Stimulated activated CD4-positive, alpha-beta T cell treated with anti-CD3 and anti-CD28 coated beads, Interleukin-12 subunit alpha, Interleukin-12 subunit beta, amount 100 ng/mL, for 4 hours (primary cell): Measurements from ENCODE around the gene AP3B2.
A peak's percentile ranks its signal among the peaks of the same experiment; 100 is the strongest.
"Not testable (repeated sequence)": the region's sequence is repeated elsewhere in the genome, so short reads cannot be mapped to it uniquely, and the experiment has no call there.

Source experiments
- DNase-seq: peaks from one replicate; pipeline ENCODE4 v3.0.0-alpha.2; 2020

AP3B2 gene, protein sequence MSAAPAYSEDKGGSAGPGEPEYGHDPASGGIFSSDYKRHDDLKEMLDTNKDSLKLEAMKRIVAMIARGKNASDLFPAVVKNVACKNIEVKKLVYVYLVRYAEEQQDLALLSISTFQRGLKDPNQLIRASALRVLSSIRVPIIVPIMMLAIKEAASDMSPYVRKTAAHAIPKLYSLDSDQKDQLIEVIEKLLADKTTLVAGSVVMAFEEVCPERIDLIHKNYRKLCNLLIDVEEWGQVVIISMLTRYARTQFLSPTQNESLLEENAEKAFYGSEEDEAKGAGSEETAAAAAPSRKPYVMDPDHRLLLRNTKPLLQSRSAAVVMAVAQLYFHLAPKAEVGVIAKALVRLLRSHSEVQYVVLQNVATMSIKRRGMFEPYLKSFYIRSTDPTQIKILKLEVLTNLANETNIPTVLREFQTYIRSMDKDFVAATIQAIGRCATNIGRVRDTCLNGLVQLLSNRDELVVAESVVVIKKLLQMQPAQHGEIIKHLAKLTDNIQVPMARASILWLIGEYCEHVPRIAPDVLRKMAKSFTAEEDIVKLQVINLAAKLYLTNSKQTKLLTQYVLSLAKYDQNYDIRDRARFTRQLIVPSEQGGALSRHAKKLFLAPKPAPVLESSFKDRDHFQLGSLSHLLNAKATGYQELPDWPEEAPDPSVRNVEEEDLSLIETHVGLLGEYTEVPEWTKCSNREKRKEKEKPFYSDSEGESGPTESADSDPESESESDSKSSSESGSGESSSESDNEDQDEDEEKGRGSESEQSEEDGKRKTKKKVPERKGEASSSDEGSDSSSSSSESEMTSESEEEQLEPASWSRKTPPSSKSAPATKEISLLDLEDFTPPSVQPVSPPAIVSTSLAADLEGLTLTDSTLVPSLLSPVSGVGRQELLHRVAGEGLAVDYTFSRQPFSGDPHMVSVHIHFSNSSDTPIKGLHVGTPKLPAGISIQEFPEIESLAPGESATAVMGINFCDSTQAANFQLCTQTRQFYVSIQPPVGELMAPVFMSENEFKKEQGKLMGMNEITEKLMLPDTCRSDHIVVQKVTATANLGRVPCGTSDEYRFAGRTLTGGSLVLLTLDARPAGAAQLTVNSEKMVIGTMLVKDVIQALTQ

DNA sequence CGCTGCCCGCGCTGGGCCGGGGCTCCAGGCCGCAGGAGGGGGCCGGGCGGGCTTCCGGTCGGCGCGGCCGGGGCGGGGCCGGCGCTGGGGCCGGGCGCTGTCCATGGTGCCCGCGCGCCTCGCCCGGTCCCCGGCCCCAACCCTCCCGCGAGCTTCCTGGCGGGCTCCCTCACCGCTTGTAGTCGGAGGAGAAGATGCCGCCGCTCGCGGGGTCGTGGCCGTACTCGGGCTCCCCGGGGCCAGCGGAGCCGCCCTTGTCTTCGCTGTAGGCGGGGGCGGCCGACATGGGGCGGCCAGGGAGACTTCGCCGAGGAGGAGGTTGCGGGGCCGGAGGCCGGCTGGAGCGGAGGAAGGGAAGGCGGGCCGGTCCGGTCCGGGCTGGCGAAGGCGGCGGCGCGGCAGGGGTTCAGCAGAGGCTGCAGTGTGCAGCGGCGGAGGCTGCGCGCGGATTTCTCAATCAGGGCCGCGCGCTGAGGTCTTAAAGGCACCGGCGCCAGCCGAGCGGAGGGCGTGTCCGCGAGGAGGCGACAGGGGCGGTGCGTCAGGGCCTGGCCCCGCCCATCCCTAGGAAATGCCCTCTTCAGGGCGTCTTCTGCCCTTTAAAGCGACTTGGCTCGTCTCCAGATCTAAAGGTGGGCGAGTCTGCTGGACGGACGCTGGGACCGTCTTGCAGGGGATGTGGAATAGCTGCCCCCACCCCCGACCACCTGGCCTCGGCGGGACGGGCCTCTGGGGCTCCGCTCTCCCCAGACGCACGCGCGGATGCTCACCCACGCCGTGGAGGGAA lies at the start of gene AP3B2:
Gene AP3B2, minus strand, starts transcription at position 455 of the 787 bp plus-strand sequence. Its CDS starts 169 bp downstream, at position 286.
- DNase-seq: peak; percentile 70

DNA sequence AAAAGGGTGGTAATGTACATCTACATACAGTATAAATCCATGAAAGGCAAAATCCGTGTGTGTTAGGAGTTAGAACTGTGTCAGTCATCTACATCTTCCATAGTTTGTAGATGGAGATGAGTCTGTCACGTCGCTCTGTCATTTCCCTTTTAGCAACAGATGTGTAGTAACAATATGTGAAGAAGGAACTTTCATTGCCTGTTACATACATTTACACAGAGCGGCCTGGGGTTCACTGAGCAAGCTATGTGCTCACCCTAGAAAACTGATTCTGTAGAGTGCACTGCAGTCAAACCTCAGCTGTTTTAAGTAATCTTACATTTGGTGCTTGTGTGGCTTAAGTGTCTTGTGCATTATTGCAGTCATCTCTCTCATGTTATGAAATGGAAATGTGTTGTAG lies 41.6 kb upstream of the AP3B2 start:
- DNase-seq: no peak

DNA sequence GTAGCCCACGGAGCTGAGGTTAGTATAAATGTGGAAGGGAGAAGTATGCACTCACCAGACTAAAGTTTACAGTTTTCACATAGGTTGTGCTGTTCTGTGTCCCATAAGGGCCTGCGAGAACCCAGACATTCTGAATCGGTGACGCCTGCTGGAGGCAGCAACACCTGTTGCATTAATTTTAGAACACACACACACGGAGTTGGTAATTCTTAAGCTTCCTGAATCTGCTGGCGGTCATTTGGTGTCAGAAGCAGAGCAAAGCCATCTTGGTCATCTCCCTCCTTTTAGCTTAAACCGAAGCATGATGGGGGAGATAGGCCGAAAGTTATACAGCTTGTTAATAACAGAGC lies 41.1 kb upstream of the AP3B2 start:
- DNase-seq: no peak

DNA sequence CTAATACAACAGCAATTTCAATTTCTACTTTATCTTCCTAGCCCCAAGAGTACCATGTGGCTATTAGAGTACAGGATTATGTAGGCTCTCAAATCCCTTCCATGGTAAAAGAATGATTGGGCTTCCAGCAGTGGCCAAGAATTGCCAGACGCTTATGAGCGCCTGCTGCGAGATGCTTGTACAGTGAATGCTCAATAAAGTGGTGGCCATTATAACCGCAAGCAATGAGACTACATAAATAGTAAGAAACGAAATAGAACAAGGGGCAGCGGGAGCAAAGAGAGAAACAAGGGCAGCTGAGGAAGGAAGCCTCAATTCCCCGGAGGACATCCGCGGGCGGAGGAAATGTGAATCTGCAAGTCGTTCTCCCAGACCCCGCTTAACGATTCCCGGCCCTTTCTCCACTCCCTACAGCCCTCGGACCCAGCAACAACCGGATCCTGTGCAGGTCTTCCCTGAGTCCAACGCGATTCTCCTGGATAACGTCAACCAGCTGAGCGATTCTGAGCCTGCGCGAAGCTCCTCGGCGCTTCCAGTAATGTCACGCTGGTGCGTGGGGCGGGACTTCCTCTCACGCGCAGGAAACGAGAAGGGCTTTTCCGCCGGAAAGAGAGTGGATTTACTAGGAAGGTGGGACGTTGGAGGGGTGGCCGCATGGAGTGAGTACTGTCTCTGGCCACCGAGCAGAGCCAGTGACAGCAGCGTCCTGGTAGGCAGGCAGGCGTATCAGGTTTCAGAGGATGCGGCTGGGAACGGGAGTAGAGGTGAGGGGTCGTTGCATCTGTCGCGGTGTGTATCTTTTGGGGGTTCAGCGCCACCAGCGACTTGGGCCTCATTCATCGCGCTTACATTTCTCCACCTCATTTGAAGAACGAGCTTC lies 40.5 kb upstream of the AP3B2 start:
- DNase-seq: peak; percentile 81

DNA sequence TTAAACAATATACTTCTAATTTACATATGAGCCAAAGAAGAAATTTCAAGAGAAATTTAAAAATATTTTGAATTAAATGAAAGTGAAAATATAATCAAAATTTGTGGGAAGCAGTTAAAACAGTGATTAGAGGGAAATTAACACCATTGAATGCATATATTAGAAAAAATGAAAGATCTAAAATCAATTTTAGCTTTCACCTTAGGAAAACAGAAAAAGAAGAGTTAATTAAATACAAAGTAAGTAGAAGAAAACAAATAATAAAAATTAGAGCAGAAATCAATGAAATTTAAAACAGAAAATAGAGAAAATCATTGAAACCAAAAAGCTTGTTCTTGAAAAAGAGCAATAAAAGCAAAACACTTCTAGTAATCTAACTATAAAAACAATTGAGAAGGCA lies 38.6 kb upstream of the AP3B2 start:
- DNase-seq: no peak

DNA sequence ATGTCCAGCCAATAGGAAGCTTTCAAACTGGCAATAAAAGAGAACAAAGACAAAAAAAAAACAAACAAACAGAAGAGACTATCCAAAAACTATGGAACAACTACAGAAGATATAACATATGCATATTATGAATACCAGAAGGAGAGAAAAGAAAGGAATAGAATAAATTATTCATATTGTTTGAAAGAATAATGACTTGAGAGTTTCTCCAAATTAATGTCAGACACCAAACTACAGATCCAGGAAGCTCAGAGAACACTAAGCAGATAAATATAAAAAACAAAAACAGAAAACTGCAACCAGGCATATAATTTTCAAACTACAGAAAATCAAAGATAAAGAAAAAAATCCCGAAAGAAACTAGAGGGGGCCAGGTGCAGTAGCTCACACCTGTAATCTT lies 34.1 kb upstream of the AP3B2 start:
- DNase-seq: no peak

DNA sequence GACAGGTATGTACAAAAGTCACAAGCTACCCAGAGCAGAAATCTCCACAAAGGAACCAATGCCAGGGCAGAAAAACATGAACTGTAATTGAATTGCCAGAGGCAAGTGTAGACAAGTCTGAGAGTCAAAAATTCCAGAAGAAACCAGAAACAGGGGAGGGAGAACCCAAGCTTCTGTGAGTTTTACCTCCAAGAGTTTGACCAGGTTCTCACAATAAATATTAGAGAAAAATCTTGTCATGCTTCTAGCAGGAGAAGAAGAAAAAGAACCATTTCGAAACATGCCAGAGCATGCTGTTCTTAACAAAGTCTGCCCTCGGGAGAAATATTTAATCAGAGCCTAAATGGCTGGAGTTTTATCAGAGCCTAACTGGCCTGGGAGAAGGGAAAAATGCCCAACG lies 32.5 kb upstream of the AP3B2 start:
- no peak for DNase-seq

DNA sequence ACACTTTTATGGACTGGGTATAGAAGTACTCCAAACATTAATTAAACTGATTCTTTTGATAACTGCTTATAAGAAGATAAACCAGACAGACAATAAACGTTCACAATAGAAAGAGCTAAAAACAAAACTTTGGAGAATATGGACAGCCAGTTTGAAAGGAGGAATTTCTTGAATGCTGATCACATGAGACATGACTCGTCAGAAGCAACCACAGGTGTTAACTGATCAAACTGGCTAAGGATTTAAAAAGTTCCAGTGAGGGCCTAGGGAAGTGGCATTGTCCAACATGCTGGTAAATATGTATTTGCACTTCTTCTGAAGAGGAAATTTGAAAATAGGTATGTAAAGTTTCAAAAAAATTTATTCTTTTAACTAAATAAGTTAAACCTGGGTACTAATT lies 29.4 kb upstream of the AP3B2 start:
- no peak for DNase-seq

DNA sequence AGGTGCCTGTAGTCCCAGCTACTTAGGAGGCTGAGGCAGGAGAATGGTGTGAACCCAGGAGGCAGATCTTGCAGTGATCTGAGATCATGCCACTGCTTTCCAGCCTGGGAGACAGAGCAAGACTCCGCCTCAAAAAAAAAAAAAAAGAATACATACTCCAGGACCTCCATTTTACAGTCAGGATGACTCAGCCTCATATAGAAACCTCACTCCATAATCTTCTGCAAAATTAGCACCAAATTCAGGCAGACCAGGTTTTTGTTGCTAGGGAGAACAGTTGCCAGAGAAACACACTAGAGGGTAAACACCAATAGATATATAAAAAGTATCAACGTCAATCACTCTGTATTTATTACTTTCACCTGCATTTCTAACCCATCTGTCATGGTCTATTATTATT lies 28.3 kb upstream of the AP3B2 start:
- no peak for DNase-seq

DNA sequence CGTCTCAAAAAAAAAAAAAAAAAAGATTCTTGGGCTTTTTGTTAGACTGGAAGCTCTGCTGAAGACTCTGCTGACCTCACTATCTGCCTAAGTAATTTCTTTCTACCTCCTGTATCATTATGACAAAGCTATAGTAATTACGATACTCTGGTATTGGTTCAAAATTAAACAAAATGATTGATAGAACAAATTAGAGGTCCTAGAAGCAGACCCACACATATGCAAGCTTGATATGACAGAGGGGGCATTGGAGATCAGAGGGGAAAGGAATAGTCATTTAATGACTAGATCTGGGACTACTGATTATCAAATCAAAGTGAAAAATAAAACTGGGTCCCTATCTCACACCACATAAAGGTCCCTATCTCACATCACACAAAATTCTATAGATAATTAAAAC lies 21.9 kb upstream of the AP3B2 start:
- no peak for DNase-seq

DNA sequence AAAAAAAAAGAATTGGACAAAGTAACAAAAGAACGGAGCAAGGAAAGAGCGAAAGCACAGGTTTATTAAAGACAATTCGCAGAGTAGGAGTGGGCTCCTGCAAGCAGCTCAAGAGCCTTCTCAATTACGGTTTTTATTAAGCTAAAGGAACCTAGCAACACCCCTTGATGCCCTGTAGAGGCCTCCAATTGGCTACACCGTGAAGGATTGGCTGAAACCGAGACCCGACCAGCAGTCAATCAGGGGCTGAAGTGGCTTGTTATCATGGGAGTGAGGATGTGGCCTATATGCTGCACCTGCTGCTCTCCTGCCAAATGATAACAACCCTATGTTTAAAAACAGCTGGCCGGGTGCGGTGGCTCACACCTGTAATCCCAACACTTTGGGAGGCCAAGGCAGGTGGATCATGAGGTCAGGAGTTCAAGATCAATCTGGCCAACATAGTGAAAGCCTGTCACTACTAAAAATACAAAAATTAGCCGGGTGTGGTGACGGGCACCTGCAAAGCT lies 20.4 kb upstream of the AP3B2 start:
- no peak for DNase-seq

DNA sequence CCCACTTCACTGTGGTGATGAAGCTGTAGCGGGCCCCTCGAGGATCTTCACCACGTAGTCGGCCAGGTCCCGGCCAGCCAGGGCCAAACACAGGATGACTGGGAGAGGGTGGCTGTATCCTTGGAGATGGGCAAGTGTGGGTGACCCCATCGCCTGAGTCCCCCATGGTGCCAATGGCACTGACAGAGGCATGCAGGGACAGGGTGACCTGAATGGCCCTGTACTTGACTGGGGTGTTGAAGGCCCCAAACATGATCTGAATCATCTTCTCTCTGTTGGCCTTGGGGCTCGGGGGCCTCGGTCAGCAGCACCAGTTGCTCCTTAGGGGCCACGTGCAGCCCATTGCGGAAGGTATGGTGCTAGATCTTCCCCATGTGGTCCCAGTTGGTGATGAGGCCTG lies 17.1 kb upstream of the AP3B2 start:
- DNase-seq: no peak

DNA sequence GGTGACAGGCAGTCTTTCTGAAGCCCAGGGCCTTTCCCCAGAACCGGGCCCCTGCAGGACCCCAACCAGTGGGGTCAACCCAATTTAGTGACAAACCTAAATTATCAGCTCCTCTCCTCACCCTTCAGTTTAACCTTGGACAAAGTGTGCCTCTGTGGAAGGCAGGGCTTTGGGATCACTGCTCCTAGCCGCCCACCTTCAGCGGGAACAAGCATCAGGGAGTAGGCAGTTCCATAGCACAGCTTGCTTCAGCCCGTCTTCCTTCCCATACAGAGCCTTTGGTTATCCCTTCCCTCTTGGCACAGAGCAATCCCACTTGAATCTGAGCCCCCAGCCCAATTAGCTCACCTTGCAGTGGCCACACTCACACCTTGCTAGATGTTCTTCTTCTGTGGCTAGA lies 5.3 kb upstream of the AP3B2 start:
- no peak for DNase-seq

DNA sequence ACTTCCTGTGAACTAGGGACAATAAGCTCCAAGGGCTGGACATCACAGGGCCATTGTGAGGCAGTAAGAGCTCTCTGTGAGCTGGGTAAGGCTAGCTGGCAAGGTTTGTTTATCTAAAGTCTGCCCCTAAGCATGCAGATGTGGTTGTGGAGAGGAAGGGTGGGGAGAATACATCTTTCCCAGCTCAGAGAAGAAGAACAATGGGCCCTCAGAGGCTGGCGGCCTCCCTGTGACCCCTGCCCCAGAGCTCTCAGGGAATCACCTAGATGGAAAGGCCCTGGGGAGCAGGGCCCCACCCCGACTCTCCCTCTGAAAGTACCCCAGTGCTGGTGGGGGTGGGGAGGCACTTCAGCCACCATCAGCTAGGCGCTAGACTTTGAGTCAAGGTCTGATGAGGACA lies 4.3 kb upstream of the AP3B2 start:
- DNase-seq: no peak

DNA sequence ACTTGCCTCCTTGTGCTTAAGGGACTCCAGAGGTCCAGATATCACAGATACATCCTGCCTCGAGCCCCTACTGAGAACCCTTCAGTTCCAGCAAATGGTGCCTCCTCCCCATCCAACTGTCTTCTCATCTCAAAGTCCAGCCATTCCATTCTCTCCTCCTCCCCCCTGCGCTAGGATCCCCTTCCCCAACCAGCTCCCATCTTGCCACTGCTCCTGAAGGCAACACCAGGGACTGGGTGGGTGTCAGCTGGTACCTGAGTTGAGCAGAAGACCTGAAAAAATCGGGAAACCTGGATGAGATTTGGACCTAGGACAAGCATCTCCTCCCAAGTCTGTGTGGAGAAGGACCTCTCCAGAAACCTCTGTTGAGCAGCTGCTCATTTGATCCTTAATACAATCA lies 2.4 kb upstream of the AP3B2 start:
- no peak for DNase-seq

DNA sequence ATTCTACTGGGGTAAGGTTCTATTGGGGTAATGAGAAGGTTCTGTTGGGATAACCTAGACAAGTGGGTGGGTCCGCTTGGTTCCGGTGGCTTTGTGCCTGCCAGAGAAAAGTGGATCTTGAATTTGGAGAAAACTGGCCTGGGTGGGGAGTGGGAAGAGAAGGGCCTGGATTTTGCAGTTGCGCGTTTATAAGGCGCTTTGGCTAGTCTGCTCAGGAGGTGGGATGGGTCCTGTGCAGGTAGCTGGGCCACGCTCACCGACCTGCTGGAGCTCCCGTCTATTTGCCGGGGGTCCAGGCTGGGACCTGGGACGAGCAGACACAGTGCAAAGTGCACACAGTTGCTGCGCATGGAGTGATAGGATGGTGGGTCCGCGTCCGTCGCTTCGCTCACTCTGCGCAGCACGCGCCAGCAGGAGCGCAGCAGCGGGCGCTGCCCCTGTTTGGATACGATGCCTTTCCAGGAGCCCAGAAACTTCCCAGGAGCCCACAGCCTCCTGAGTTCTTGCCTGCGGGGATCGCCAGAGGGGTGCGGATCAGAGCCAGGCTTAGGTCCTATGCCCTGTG lies 1.3 kb upstream of the AP3B2 start:
- no peak for DNase-seq

DNA sequence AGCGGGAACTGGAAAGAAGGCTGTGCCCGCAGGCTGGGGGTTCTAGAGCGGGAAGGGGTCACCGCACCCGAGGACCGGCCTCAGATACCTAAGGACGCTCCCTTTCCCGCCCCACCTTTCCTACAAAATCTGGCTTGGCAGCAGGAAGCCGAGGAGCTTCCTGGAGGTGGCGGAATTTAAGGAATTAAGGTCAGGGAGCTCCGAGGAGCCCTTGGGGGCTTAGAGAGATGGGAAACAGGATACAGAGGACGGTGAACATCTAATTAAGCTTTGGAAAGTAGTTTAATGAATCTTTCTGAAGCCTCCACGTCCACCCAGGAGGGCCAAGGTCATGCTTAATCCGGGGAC lies 507 bp upstream of the AP3B2 start:
- DNase-seq: no peak

DNA sequence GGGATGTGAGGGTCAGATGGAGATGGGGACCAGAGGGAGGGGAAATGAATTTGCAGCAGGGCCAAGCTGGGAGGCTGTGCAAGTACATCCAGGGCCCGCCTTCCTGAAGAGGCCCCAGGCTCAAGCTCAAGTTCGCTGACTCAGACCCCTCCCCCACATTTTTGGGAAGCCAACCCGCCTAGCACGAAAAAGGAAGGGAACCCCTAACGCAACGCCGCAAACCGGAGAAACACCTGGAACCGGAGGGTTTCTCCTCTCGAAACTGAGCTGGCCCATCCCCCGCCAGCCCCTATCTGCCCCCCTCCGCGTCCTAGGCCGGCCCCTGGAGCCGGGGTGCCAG lies 624 bp downstream of the AP3B2 start:
- DNase-seq: no peak

DNA sequence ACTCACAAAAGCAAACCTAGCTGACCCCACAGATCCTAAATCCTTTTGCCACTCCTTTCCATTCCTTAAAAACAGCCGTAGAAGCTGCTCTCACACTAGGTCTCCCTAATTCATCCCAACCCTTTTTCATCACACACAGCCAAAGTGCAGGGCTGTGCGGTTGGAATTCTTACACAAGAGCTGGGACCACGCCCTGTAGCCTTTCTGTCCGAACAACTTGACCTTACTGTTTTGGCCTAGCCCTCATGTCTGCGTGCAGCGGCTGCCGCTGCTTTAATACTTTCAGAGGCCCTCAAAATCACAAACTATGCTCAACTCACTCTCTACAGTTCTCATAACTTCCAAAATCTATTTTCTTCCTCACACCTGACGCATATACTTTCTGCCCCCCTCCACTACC lies 3.8 kb downstream of the AP3B2 start:
- not testable (repeated sequence) for DNase-seq

DNA sequence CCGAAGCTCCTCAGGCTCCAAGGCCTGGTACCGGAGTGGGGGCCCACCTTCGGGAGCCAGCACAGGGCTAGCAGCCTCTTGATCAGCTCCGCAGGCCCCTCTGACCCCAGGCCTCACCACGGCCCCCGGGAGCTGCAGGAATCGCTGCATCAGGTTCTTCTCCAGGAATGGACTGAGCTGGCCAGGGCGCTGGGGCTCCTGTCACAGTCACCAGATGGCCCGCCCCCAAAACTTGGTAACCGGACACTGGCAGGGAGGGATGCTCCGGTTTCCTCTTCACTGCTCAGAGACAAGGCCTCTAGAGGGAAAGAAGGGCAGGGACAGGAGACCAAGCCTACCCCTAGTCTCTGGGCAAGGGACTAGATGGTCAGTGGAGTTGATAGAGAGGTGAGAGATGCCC lies 9.9 kb downstream of the AP3B2 start:
- DNase-seq: no peak

DNA sequence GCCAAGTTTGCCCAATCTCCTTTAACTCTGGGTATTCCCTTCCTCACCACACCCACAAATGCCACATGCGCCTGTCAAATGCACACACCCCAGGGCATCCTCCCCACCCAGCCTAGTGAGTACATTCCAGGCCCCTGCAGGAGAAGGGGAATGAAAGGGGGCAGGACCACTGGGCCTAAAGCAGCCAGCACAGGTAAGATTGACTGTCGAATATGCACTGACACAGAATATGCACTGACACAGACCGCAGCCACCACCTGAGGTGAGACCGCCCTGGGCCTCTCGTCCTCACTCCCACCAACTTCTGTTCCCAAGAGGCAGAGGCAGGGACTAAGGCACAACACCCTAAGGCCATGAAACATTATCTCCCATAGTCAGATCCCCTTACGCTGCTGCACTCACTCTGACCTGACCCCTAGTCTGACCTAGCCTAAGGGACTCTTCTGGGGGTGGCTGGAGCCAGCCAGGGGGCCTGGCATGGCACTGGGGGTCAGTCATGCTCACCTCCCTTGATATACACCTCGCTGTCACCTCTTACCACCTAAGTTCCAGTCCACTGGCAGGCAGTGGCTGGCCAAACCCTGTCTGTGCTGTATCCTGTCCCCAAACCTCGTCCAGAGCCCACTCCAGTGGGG lies 10.8 kb downstream of the AP3B2 start:
- no peak for DNase-seq
